GM12878 (cell line): ENCODE measurements around the gene LRP4. TPM values are rescaled to one million over a fixed set of nuclear protein-coding genes. Genes with fewer than 3 reads are reported as not detected.

ENCODE experiments used
- ATAC-seq: fragments of 200-7000 bp; cut with Tn5 transposase; 3 replicates; pipeline ENCODE4 v1.9.1; 2020; ENCODE audit warnings: mild to moderate bottlenecking, moderate library complexity
- BruUV-seq: library from RNA; stranded (reverse); fragments of 400-500 nt; replicated peaks from 2 replicates; lab custom pipeline; 2021; lab: Mats Ljungman, UMichigan
- CTCF ChIA-PET: fragments of 300-600 bp; sonication (Branson Sonifier 250); formaldehyde crosslinking; extraction: SDS; loops from one replicate; lab custom pipeline; 2021; ENCODE audit warnings: inconsistent platforms; lab: Yijun Ruan, JAX
- POLR2A ChIA-PET: fragments of 350-600 bp; formaldehyde crosslinking; extraction: SDS; loops from one replicate; lab custom pipeline; 2021; ENCODE audit warnings: inconsistent platforms; lab: Charles Lee
- RAD21 ChIA-PET: fragments of 300-600 bp; sonication (Branson Sonifier 250); formaldehyde crosslinking; loops from one replicate; lab custom pipeline; 2023; ENCODE audit warnings: antibody characterized with exemption; ENCODE audit not compliant: unreplicated experiment; lab: Charles Lee
- SMC1A ChIA-PET: fragments of 300-600 bp; sonication (Branson Sonifier 250); formaldehyde crosslinking; loops from one replicate; lab custom pipeline; 2023; ENCODE audit not compliant: unreplicated experiment, uncharacterized antibody; lab: Charles Lee
- DNase-seq: peaks from one replicate; pipeline ENCODE4 v3.0.0-alpha.2; 2011; ENCODE audit warnings: low read depth, low spot score
- FAIRE-seq: peaks from 3 replicates; lab custom pipeline; 2011; peaks lifted over from hg19 to GRCh38; lab: Jason Lieb, UNC
- H2AFZ ChIP-seq: 2 replicates; pipeline ENCODE4 v1.6.0; 2011; ENCODE audit warnings: low read depth, low read length, control low read depth; ENCODE audit not compliant: control insufficient read depth
- H3K27ac ChIP-seq: 2 replicates; pipeline ENCODE4 v1.5.1; 2011; ENCODE audit warnings: control low read depth; ENCODE audit not compliant: control insufficient read depth, insufficient read depth
- H3K27me3 ChIP-seq, 2 experiments: replicated peaks in 1 of 2; 2 replicates each; pipeline versions ENCODE4 v1.6.0 to v1.6.1; 2011; ENCODE audit warnings: low read length in 1 of 2; ENCODE audit not compliant: control insufficient read depth in 2 of 2, insufficient read depth in 2 of 2
- H3K36me3 ChIP-seq, 2 experiments: 2 replicates each; pipeline ENCODE4 v1.5.1; 2011; ENCODE audit warnings: low read length in 1 of 2; ENCODE audit not compliant: control insufficient read depth in 2 of 2, insufficient read depth in 2 of 2
- H3K4me1 ChIP-seq: 2 replicates; pipeline ENCODE4 v1.6.1; 2011; ENCODE audit warnings: mild to moderate bottlenecking, low read length, moderate library complexity, mixed read lengths; ENCODE audit not compliant: control insufficient read depth, insufficient read depth
- H3K4me2 ChIP-seq: 2 replicates; pipeline ENCODE4 v1.6.0; 2011; ENCODE audit warnings: control low read depth; ENCODE audit not compliant: control insufficient read depth, insufficient read depth
- H3K4me3 ChIP-seq: fragments of 200-600 bp; sonication (generic); 2 replicates; pipeline ENCODE4 v1.5.1; 2016
- H3K79me2 ChIP-seq: 2 replicates; pipeline ENCODE4 v1.6.0; 2011; ENCODE audit warnings: low read length; ENCODE audit not compliant: control insufficient read depth, insufficient read depth
- H3K9ac ChIP-seq: 2 replicates; pipeline ENCODE4 v1.8.0; 2011; ENCODE audit warnings: low read length, control low read depth, mixed read lengths; ENCODE audit not compliant: control insufficient read depth, insufficient read depth
- H3K9me3 ChIP-seq: replicated peaks from 3 replicates; pipeline ENCODE4 v1.5.1; 2011; ENCODE audit warnings: mild to moderate bottlenecking, low read length; ENCODE audit not compliant: control insufficient read depth, insufficient read depth
- H4K20me1 ChIP-seq: 2 replicates; pipeline ENCODE4 v1.6.0; 2011; ENCODE audit not compliant: control insufficient read depth, insufficient read depth
- ATF3 ChIP-seq: IDR thresholded peaks from 2 replicates; pipeline ENCODE4 v1.6.1; 2011; ENCODE audit warnings: low read depth, mild to moderate bottlenecking, low read length, moderate library complexity, borderline replicate concordance; ENCODE audit errors: extremely low read depth
- ELK1 ChIP-seq: IDR thresholded peaks from 2 replicates; pipeline ENCODE4 v1.6.1; 2012; ENCODE audit warnings: low read depth, low read length, improper control_type of control experiment
- IRF4 ChIP-seq: IDR thresholded peaks from 2 replicates; pipeline ENCODE4 v1.6.1; 2011; ENCODE audit warnings: low read depth, low read length
- JUNB ChIP-seq: IDR thresholded peaks from 2 replicates; pipeline ENCODE4 v1.6.1; 2016; ENCODE audit warnings: antibody characterized with exemption, mild to moderate bottlenecking
- MEF2A ChIP-seq: IDR thresholded peaks from 2 replicates; pipeline ENCODE4 v1.6.1; 2011; ENCODE audit warnings: low read depth, mild to moderate bottlenecking, low read length, moderate library complexity; ENCODE audit not compliant: insufficient read depth
- MEF2B ChIP-seq: fragments of 450-650 bp; IDR thresholded peaks from 2 replicates; pipeline ENCODE4 v1.6.1; 2018; ENCODE audit warnings: mild to moderate bottlenecking, moderate library complexity; ENCODE audit not compliant: partially characterized antibody, poor library complexity, severe bottlenecking
- NFYB ChIP-seq: IDR thresholded peaks from 2 replicates; pipeline ENCODE4 v1.6.1; 2011; ENCODE audit warnings: low read depth, mild to moderate bottlenecking, low read length, improper control_type of control experiment, moderate library complexity; ENCODE audit not compliant: insufficient read depth
- NR2F1 ChIP-seq: fragments of 450-650 bp; conservative IDR thresholded peaks from 2 replicates; pipeline ENCODE4 v1.6.1; 2017; ENCODE audit warnings: mild to moderate bottlenecking
- POLR2AphosphoS5 ChIP-seq: IDR thresholded peaks from 2 replicates; pipeline ENCODE4 v1.6.1; 2011; ENCODE audit warnings: mild to moderate bottlenecking, low read length, inconsistent platforms
- RELA ChIP-seq: fragments of 450-650 bp; IDR thresholded peaks from 2 replicates; pipeline ENCODE4 v1.8.0; 2014; ENCODE audit warnings: borderline replicate concordance; ENCODE audit not compliant: partially characterized antibody
- RFX5 ChIP-seq: IDR thresholded peaks from 2 replicates; pipeline ENCODE4 v1.6.1; 2011; ENCODE audit warnings: low read depth, low read length, improper control_type of control experiment
- SIX5 ChIP-seq: IDR thresholded peaks from 2 replicates; pipeline ENCODE4 v1.6.1; 2011; ENCODE audit warnings: mild to moderate bottlenecking, low read depth, low read length, moderate library complexity; ENCODE audit not compliant: severe bottlenecking
- TBL1XR1 ChIP-seq: IDR thresholded peaks from 2 replicates; pipeline ENCODE4 v1.6.1; 2012; ENCODE audit warnings: low read depth, low read length, improper control_type of control experiment
- TCF3 ChIP-seq: IDR thresholded peaks from 2 replicates; pipeline ENCODE4 v1.6.1; 2012; ENCODE audit warnings: low read depth, mild to moderate bottlenecking, low read length, borderline replicate concordance; ENCODE audit not compliant: insufficient read depth
- WRNIP1 ChIP-seq: IDR thresholded peaks from 2 replicates; pipeline ENCODE4 v1.6.1; 2011; ENCODE audit warnings: low read depth, low read length, improper control_type of control experiment, borderline replicate concordance
- ZBTB11 ChIP-seq: fragments of 450-650 bp; formaldehyde crosslinking; IDR thresholded peaks from 2 replicates; pipeline ENCODE4 v1.5.0; 2022; ENCODE audit warnings: mild to moderate bottlenecking, missing genetic modification characterization
- ZNF24 ChIP-seq: fragments of 450-650 bp; IDR thresholded peaks from 2 replicates; pipeline ENCODE4 v1.6.1; 2017; ENCODE audit warnings: antibody characterized with exemption, mild to moderate bottlenecking
- WGBS: methylation state at CpG from one replicate; pipeline ENCODE4 v1.1.6; 2016; ENCODE audit warnings: low lambda C conversion rate; ENCODE audit not compliant: insufficient replicate concordance, insufficient coverage; ENCODE audit errors: missing lambda C conversion rate; 5-methylcytosine and 5-hydroxymethylcytosine counted together
- in situ Hi-C: fragments of 300-500 bp; cut with MboI; formaldehyde crosslinking; loops from 9 replicates; pipeline ENCODE4 v1.14.3; 2018; ENCODE audit warnings: mixed read lengths
- intact Hi-C: fragments of 100-400 bp; cut with micrococcal nuclease; formaldehyde crosslinking; loops from one replicate; pipeline ENCODE4 v1.14.2; 2022; ENCODE audit not compliant: unreplicated experiment
- polyA plus RNA-seq, 11 experiments: library from polyadenylated mRNA; depleted of rRNA in 4 of 11; unstranded in 6 of 11; stranded (reverse) in 5 of 11; fragments of >200 nt; fragmentation: Nextera tagmentation in 4 of 11; fragmentation: Illumina TruSeq in 1 of 11; extraction: Ambion mirVana in 4 of 11; extraction: Trizol in 1 of 11; gene quantifications; 1 replicate in 1 of 11; 2 replicates in 10 of 11; pipeline versions ENCODE4 v1.2.1 to v1.2.3, GENCODE V29; 2011 to 2016; ENCODE audit warnings: inconsistent platforms in 2 of 11, missing spikeins in 2 of 11, low read depth in 1 of 11
- total RNA-seq, 4 experiments: library from RNA; depleted of rRNA in 3 of 4; stranded (reverse); fragments of >200 nt in 3 of 4; fragmentation: Illumina TruSeq in 1 of 4; extraction: Trizol in 1 of 4; gene quantifications; 2 replicates each; pipeline versions ENCODE4 v1.2.1 to v1.2.3, GENCODE V29; 2013 to 2021

The LRP4 gene
- total and polyA plus RNA-seq, 10 of the 15 experiments (the other 5 are each of a cell fraction or from before 2014, with no cell fraction given), result under 0.01 to 0.06 (median 0.03) TPM; not detected in 6

GRCh38 chr11:46936138-46937110, 18.1 kb upstream of the LRP4 start, which contains the start of gene CSTPP1:
Gene CSTPP1, plus strand, starts transcription at chr11:46936761. Its CDS starts 45 bp downstream, at chr11:46936806.
- ChIA-PET RAD21 (interaction anchor here (1.3 to 1.7 kb wide), 3 partner anchors 85 to 216 kb away, joined by 3 to 8 read pairs (median 5); no protein-coding TSS in a partner anchor), CTCF (interaction anchor here (0.8 to 1.4 kb wide), 5 partner anchors 15 to 778 kb away, joined by 3 to 4 read pairs (median 3); no protein-coding TSS in a partner anchor), POLR2A (interaction anchor here (1.4 kb wide), 1 partner anchor 279 kb away, joined by 5 read pairs; the partner anchor contains the start of gene DDB2), SMC1A (interaction anchor here (0.7 to 2.0 kb wide), 9 partner anchors 11 to 217 kb away, joined by 3 to 5 read pairs (median 4); no protein-coding TSS in a partner anchor)
- Histone ChIP-seq H3K79me2 (peaks cover 4% of the 10 kb centered on the region), H3K27me3 (no peaks in the 10 kb centered on the region), H4K20me1 (no peaks in the 10 kb centered on the region), H3K9ac (peak within 1 kb of the TSS; percentile 50), H3K27ac (no peak within 1 kb of the TSS), H3K4me2 (peak within 1 kb of the TSS; percentile 96), H3K9me3 (no peaks in the 10 kb centered on the region), H3K4me3 (peak within 1 kb of the TSS; percentile 73), H2AFZ (peak within 1 kb of the TSS; percentile 99), H3K4me1 (no peaks in the 10 kb centered on the region; the same call in 1 of the 2 replicates), H3K36me3 (no peaks in the 10 kb centered on the region)
- FAIRE-seq (peak; percentile 92), DNase-seq (peak; percentile 77), ATAC-seq (peak; percentile 99)
- intact Hi-C loops (no loop called here), in situ Hi-C loops (no loop called here)
- WGBS, result 20% methylated on average over 33 of the region's 41 CpGs
- no TSS peak for BruUV-seq
- TF ChIP-seq MEF2A (0 out of 2 replicates have a peak, but pooled peaks have one; percentile 26), ATF3 (peak; percentile 22; the same call in 1 of the 2 replicates), RFX5 (no peak; the same call in 1 of the 2 replicates), IRF4 (peak; percentile 49; the same call in 1 of the 2 replicates), MEF2B (peak; percentile 52), RELA (peak; percentile 66), JUNB (no peak), POLR2AphosphoS5 (0 out of 2 replicates have a peak, but pooled peaks have one; percentile 25), NR2F1 (0 out of 2 replicates have a peak, but pooled peaks have one; percentile 21), ZNF24 (peak; percentile 55), WRNIP1 (peak; percentile 93; the same call in 1 of the 2 replicates), TCF3 (no peak), NFYB (no peak), ZBTB11 (CRISPR knock-in tag) (peak; percentile 94), ELK1 (peak; percentile 80), SIX5 (peak; percentile 66), TBL1XR1 (no peak)
